ENCODE data around the gene CES1.

DNA sequence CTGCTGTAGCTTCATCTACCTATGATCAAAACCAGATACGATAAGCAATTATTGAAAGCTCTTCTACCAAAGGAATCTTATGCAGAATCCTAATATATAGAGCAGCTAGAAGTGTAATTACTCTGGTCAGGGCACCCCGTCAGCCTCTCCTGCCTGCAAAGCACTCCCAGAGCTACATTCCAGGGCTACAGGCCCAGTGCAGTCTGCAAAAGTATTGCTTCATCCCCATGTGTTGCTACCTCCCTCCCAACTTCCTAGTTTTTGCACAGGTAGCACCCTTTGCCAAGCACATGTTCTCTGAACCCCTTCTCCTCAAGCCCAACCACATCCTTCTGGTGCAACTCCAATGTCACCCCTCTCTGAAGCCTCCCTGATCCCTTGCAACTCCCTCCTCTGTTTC lies 35.2 kb upstream of the CES1 start:
- TF ChIP-seq, protein P1, sequence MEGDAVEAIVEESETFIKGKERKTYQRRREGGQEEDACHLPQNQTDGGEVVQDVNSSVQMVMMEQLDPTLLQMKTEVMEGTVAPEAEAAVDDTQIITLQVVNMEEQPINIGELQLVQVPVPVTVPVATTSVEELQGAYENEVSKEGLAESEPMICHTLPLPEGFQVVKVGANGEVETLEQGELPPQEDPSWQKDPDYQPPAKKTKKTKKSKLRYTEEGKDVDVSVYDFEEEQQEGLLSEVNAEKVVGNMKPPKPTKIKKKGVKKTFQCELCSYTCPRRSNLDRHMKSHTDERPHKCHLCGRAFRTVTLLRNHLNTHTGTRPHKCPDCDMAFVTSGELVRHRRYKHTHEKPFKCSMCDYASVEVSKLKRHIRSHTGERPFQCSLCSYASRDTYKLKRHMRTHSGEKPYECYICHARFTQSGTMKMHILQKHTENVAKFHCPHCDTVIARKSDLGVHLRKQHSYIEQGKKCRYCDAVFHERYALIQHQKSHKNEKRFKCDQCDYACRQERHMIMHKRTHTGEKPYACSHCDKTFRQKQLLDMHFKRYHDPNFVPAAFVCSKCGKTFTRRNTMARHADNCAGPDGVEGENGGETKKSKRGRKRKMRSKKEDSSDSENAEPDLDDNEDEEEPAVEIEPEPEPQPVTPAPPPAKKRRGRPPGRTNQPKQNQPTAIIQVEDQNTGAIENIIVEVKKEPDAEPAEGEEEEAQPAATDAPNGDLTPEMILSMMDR (IDR thresholded peaks at IDR 0.05), result no peak
- TF ChIP-seq POLR2A (IDR thresholded peaks at IDR 0.05) (no peak), EP300 (IDR thresholded peaks at IDR 0.05; ENCODE audit: low read depth) (no peak)

All from transverse colon (tissue), 3 donors.